KMS-11 (cell line): ENCODE data around the gene CTU1.

Source experiments
- H2AFZ ChIP-seq: fragments of 200-600 bp; sonication (generic); 2 replicates; pipeline ENCODE4 v1.6.1; 2016; ENCODE audit warnings: antibody characterized with exemption, mixed run types, low read depth
- H3K27ac ChIP-seq: fragments of 200-600 bp; sonication (generic); 2 replicates; pipeline ENCODE4 v1.6.1; 2016; ENCODE audit warnings: mild to moderate bottlenecking, mixed run types
- H3K27me3 ChIP-seq: fragments of 200-600 bp; sonication (generic); 2 replicates; pipeline ENCODE4 v1.6.1; 2017; ENCODE audit warnings: mild to moderate bottlenecking, low read depth, mixed run types, moderate library complexity; ENCODE audit not compliant: insufficient read depth
- H3K36me3 ChIP-seq: fragments of 200-600 bp; sonication (generic); 2 replicates; pipeline ENCODE4 v1.6.1; 2017; ENCODE audit warnings: mild to moderate bottlenecking, mixed run types; ENCODE audit not compliant: insufficient read depth
- H3K4me1 ChIP-seq: fragments of 200-600 bp; sonication (generic); 2 replicates; pipeline ENCODE4 v1.6.1; 2016; ENCODE audit warnings: mild to moderate bottlenecking, low read depth, mixed run types; ENCODE audit not compliant: poor library complexity, severe bottlenecking
- H3K4me2 ChIP-seq: fragments of 200-600 bp; sonication (generic); 2 replicates; pipeline ENCODE4 v1.7.0; 2016; ENCODE audit warnings: mild to moderate bottlenecking, mixed run types
- H3K4me3 ChIP-seq: fragments of 200-600 bp; sonication (generic); IDR thresholded peaks from 2 replicates; pipeline ENCODE4 v1.6.1; 2017; ENCODE audit warnings: low read depth, low read length, mixed read lengths; ENCODE audit not compliant: insufficient read depth
- H3K79me2 ChIP-seq: fragments of 200-600 bp; sonication (generic); 2 replicates; pipeline ENCODE4 v1.6.1; 2016; ENCODE audit warnings: low read depth, mixed run types; ENCODE audit not compliant: insufficient read depth
- H3K9ac ChIP-seq: fragments of 200-600 bp; sonication (generic); 2 replicates; pipeline ENCODE4 v1.6.1; 2016; ENCODE audit warnings: mild to moderate bottlenecking, mixed run types
- H4K20me1 ChIP-seq: fragments of 200-600 bp; sonication (generic); 2 replicates; pipeline ENCODE4 v1.6.1; 2016; ENCODE audit warnings: mild to moderate bottlenecking, mixed run types; ENCODE audit not compliant: insufficient read depth
- TF ChIP-seq, protein P1 (sequence below): fragments of 200-600 bp; sonication (generic); conservative IDR thresholded peaks from 2 replicates; pipeline ENCODE4 v1.6.1; 2017; ENCODE audit warnings: low read depth, mild to moderate bottlenecking, antibody characterized with exemption, low read length, moderate library complexity, mixed read lengths

Gene CTU1

DNA sequence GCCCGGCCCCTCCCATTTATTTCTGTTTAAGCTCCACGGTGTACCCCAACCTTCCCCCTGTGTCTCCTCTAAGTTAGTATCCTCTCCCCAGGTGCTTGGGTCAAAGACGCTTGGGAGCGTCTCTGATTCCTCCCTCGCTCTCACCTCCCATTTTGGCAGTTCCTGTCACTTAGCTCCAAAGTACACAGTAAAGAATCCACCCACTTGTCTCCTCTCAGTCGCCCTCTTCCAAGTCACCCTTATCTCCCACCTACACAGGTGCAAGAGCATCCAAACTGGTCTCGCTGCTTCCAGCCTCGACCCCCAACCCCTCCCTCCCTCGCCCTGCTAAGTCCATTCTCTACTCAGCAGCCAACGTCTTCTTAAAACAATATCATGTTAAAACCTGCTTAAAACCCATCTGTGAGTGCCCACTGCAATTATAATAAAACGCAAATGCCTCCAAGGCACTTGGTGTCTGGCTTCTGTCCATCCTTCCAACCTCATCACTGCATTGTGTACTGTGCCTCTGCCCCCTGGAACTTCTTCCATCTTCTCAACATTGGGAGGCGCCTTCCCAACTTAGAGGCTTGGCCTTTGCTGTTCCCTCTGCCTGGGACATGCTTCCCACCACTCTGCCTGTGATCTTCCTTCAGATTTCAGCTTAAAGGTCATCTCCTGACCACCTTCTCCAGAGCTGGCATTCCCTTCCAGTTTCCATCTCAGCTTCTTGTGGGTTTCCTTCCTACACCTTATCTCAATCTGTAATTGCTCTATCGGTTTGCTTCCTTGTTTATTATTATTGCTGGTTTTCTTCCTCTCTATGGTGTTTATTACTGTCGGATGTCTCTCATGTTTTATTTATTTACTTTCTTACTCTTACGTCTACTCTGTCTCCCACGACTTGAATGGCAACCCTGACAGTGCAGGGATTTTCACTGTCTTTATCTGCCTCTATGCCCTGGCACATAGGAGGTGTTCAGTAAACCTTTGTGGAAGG lies 16.0 kb downstream of the CTU1 start:
- H3K9ac ChIP-seq = no peak overlapping the region
- H3K36me3 ChIP-seq = no peaks in the 10 kb centered on the region
- TF ChIP-seq, protein P1, sequence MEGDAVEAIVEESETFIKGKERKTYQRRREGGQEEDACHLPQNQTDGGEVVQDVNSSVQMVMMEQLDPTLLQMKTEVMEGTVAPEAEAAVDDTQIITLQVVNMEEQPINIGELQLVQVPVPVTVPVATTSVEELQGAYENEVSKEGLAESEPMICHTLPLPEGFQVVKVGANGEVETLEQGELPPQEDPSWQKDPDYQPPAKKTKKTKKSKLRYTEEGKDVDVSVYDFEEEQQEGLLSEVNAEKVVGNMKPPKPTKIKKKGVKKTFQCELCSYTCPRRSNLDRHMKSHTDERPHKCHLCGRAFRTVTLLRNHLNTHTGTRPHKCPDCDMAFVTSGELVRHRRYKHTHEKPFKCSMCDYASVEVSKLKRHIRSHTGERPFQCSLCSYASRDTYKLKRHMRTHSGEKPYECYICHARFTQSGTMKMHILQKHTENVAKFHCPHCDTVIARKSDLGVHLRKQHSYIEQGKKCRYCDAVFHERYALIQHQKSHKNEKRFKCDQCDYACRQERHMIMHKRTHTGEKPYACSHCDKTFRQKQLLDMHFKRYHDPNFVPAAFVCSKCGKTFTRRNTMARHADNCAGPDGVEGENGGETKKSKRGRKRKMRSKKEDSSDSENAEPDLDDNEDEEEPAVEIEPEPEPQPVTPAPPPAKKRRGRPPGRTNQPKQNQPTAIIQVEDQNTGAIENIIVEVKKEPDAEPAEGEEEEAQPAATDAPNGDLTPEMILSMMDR = no peak
- no peak overlapping the region for H3K4me3 ChIP-seq
- no peak overlapping the region for H2AFZ ChIP-seq
- no peaks in the 10 kb centered on the region for H3K79me2 ChIP-seq
- no peak overlapping the region for H3K27ac ChIP-seq
- no peaks in the 10 kb centered on the region for H3K4me1 ChIP-seq
- no peaks in the 10 kb centered on the region for H3K27me3 ChIP-seq
- H3K4me2 ChIP-seq = no peak overlapping the region
- H4K20me1 ChIP-seq = no peaks in the 10 kb centered on the region

DNA sequence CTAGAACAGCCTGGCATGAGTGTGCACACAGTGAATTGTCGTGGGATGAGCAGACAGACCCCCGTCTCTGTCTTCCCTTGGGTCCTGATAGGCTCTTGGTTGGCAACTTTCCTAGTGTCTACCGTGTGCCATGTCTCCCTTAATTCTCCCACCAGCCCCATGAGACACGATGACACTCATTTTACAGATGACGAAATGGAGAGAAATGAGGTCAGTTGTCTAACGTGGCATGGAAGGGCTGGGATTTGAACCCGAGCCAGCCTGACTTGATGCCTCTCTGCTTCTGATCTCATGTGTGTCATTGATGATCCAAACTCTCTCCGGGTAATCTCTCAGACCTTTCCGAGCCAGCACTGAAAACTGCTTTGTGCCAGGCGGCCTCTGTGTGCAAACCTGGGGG lies 17.1 kb downstream of the CTU1 start:
- H3K36me3 ChIP-seq = no peaks in the 10 kb centered on the region
- H3K4me2 ChIP-seq = no peak overlapping the region
- no peaks in the 10 kb centered on the region for H3K4me1 ChIP-seq
- TF ChIP-seq, protein P1 = no peak
- H3K79me2 ChIP-seq = no peaks in the 10 kb centered on the region
- H3K27ac ChIP-seq = no peak overlapping the region
- no peaks in the 10 kb centered on the region for H3K27me3 ChIP-seq
- no peak overlapping the region for H3K4me3 ChIP-seq
- H4K20me1 ChIP-seq = no peaks in the 10 kb centered on the region
- H3K9ac ChIP-seq = no peak overlapping the region
- no peak overlapping the region for H2AFZ ChIP-seq

DNA sequence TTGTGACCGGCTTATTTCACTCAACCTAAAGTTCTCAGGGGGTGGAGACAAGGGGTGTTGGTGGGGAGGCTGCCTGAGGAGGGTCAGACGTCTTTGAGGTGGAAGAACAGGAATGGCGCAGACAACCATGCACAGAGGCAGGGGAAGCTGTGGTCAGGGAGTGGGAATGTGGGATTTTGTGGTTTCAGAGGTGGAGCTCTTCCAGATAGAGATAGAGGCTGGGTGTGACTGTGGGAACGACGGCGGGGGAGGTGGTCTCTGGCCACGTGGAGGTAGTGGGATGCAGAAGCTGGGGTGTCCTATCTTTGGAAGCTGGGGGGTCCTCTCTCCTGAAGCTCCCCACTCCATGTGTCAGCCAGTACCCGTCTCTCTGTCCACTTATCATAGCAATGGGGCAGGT lies 17.7 kb downstream of the CTU1 start:
- H3K79me2 ChIP-seq = no peaks in the 10 kb centered on the region
- H2AFZ ChIP-seq = no peak overlapping the region
- H4K20me1 ChIP-seq = no peaks in the 10 kb centered on the region
- TF ChIP-seq, protein P1 = no peak
- H3K27me3 ChIP-seq = no peaks in the 10 kb centered on the region
- H3K4me1 ChIP-seq = no peaks in the 10 kb centered on the region
- H3K9ac ChIP-seq = no peak overlapping the region
- no peak overlapping the region for H3K4me3 ChIP-seq
- H3K36me3 ChIP-seq = no peaks in the 10 kb centered on the region
- no peak overlapping the region for H3K27ac ChIP-seq
- no peak overlapping the region for H3K4me2 ChIP-seq

DNA sequence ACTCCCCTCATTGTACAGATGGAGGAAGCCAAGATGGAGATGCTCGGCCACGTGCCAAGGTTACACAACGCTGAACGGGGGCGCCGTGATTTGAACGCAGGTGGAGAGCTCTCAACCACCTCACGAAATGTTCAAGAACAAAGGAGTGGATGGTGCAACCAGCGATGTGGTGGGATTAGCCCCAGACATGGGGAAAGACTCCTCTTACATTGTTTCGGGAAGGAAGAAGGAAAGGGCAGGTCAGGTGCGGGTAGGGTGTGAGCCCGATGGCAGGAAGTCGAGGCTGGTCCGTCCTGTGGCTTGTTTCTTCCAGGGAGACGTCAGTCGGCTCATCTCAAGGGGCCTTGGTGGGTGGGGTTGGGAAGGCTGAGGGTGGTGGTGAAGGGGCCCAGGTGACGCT lies 18.4 kb downstream of the CTU1 start:
- no peak overlapping the region for H3K4me2 ChIP-seq
- no peak overlapping the region for H3K4me3 ChIP-seq
- H3K27me3 ChIP-seq = no peaks in the 10 kb centered on the region
- H3K27ac ChIP-seq = no peak overlapping the region
- no peaks in the 10 kb centered on the region for H3K36me3 ChIP-seq
- H2AFZ ChIP-seq = no peak overlapping the region
- H3K9ac ChIP-seq = no peak overlapping the region
- H4K20me1 ChIP-seq = no peaks in the 10 kb centered on the region
- no peaks in the 10 kb centered on the region for H3K4me1 ChIP-seq
- TF ChIP-seq, protein P1 = no peak
- no peaks in the 10 kb centered on the region for H3K79me2 ChIP-seq
